Neural progenitor cell (in vitro differentiated cells): ENCODE data around the gene ANKRD13C.

Experiments used
- EZH2 ChIP-seq: fragments of 200-600 bp; sonication (generic); IDR thresholded peaks from 2 replicates; pipeline ENCODE4 v1.6.1; 2017; ENCODE audit warnings: antibody characterized with exemption, mild to moderate bottlenecking, moderate library complexity
- TF ChIP-seq, protein P1 (sequence below): fragments of 200-600 bp; sonication (generic); IDR thresholded peaks from 2 replicates; pipeline ENCODE4 v1.5.1; 2017; ENCODE audit warnings: antibody characterized with exemption, mild to moderate bottlenecking

DNA sequence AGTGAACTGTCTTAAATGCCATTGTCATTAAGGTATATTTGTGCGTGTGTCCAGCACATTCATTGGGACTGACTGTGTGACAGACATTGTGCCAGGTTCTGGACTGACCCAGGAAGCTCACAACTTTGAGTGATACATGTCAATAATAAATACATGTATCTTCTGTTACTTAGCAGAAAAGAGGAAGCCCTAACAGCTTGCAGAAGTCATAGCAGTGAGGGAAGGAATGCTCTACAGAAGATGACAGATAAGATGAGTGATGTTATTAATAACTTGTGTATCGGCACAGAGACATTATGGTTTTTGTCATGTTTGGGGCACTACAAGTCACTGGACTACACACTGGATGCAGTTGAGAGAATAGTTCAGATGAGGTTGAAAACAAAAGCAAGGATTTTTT lies 134.5 kb downstream of the ANKRD13C start:
- TF ChIP-seq, protein P1, sequence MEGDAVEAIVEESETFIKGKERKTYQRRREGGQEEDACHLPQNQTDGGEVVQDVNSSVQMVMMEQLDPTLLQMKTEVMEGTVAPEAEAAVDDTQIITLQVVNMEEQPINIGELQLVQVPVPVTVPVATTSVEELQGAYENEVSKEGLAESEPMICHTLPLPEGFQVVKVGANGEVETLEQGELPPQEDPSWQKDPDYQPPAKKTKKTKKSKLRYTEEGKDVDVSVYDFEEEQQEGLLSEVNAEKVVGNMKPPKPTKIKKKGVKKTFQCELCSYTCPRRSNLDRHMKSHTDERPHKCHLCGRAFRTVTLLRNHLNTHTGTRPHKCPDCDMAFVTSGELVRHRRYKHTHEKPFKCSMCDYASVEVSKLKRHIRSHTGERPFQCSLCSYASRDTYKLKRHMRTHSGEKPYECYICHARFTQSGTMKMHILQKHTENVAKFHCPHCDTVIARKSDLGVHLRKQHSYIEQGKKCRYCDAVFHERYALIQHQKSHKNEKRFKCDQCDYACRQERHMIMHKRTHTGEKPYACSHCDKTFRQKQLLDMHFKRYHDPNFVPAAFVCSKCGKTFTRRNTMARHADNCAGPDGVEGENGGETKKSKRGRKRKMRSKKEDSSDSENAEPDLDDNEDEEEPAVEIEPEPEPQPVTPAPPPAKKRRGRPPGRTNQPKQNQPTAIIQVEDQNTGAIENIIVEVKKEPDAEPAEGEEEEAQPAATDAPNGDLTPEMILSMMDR: no peak
- no peak for TF ChIP-seq EZH2
